Mucosa of descending colon (tissue), 3 donors: ENCODE data around the gene HIPK2. TPM values are rescaled to one million over a fixed set of nuclear protein-coding genes. Genes with fewer than 3 reads are reported as not detected.

ENCODE experiments used
- ATAC-seq: fragments of 200-7000 bp; cut with Tn5 transposase; one replicate; pipeline ENCODE4 v1.9.1; 2020; ENCODE audit warnings: mild to moderate bottlenecking, moderate library complexity
- DNase-seq, 3 donors: peaks; one replicate each; pipeline ENCODE4 v3.0.0-alpha.2; 2020
- H3K36me3 ChIP-seq: fragments of 200-600 bp; one replicate; pipeline ENCODE4 v1.8.0; 2021; ENCODE audit warnings: low read depth, mild to moderate bottlenecking
- H3K4me1 ChIP-seq: fragments of 200-600 bp; one replicate; pipeline ENCODE4 v1.8.0; 2021; ENCODE audit warnings: low read depth, mild to moderate bottlenecking
- H3K4me3 ChIP-seq: fragments of 200-600 bp; one replicate; pipeline ENCODE4 v1.8.0; 2021; ENCODE audit warnings: mild to moderate bottlenecking
- H3K9me3 ChIP-seq: fragments of 200-600 bp; one replicate; pipeline ENCODE4 v1.8.0; 2021; ENCODE audit warnings: mild to moderate bottlenecking
- CTCF ChIP-seq: fragments of 200-600 bp; IDR thresholded peaks from one replicate; pipeline ENCODE4 v1.8.0; 2022; ENCODE audit warnings: antibody characterized with exemption, mild to moderate bottlenecking
- intact Hi-C, 2 donors: fragments of 100-400 bp; cut with DNase I in 1 of 2; cut with micrococcal nuclease in 1 of 2; formaldehyde crosslinking; loops; one replicate each; pipeline versions ENCODE4 v1.11.0 to v1.11.1; 2022; cut with DNase I, micrococcal nuclease
- total RNA-seq, 3 donors: library from RNA; stranded (reverse); fragmentation: NEBNext Ultra II Directional in 2 of 3; extraction: Animal tissue kit (Norgen Biotek cat#: 25700) in 2 of 3; gene quantifications; one replicate each; pipeline versions ENCODE4 v1.2.1 to v1.2.4, GENCODE V29; 2021 to 2023
- donor health status: DM: no; HTN: no; CAD: no; lungs with moderate emphysema.
- donor health status: DM: no; HTN: no; CAD: no.
- donor health status: DM: no; HTN: yes; CAD: no.

Gene HIPK2
- total RNA-seq, 3 donors from 2014 or later = 29.9 to 63.6 (median 39.9) TPM

DNA sequence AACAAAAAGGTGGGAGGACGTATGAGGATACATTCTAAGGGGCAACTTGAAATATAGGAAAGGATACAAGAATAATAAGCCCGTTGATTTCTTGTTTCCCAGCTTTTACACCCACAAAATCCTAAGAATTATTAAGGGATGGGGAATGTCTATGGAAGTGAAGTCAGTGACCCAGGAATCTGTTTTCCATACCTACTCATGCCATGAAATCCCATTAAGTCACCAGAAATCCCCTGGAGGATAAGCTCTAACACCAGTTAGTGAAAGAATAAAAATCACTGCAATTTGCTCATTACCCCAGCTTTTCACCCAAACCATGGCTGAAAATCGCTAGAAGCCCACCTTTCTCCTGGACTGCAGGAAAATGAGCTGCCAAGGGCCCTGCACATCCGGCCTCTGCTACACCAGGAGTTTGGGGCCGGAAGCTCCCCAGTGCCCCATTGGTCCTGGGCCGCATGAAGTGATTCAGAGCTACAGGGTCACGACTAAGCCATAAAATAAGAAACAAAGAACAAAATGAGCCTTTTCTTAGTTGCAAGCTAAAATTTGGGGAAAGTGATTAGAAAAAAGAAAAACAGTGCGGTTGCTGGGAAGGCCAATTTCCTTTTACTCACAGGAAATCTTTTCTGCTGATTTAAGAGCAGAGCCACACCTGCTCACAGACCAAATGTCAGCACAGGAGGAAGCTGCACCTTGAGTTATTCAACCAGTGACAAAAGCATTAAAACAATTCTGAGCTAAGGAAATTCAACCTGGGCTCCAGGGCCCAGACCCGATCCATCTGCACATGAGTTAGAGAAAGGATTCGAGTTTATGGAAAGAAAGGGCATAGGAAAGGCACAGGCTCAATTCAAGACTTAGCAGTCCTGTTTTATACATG is 40.3 kb downstream of the HIPK2 start:
- Histone ChIP-seq H3K4me1 (peaks cover 42% of the 10 kb centered on the region), H3K36me3 (no peaks in the 10 kb centered on the region), H3K4me3 (no peak overlapping the region), H3K9me3 (no peaks in the 10 kb centered on the region)
- peak; percentile 77 for ATAC-seq
- TF ChIP-seq CTCF = no peak
- DNase-seq = peak in 1 of 3 donors; percentile 67
- intact Hi-C loops = no loop called here

- TF ChIP-seq CTCF = no peak
- no peak for ATAC-seq
- intact Hi-C loops = no loop called here
- H3K4me3 ChIP-seq = no peak overlapping the region
- H3K4me1 ChIP-seq = peaks cover 41% of the 10 kb centered on the region
- H3K9me3 ChIP-seq = no peaks in the 10 kb centered on the region
- no peaks in the 10 kb centered on the region for H3K36me3 ChIP-seq
- DNase-seq = no peak
Measured at GRCh38 chr7:139735912-139736595, 41.7 kb downstream of the HIPK2 start.

- Histone ChIP-seq H3K4me3 (no peak overlapping the region), H3K36me3 (no peaks in the 10 kb centered on the region), H3K4me1 (peaks cover 36% of the 10 kb centered on the region), H3K9me3 (no peaks in the 10 kb centered on the region)
- no peak for TF ChIP-seq CTCF
- intact Hi-C loops = no loop called here
- DNase-seq = no peak
- ATAC-seq = no peak
Measured at GRCh38 chr7:139735466-139735865, 42.3 kb downstream of the HIPK2 start.

GRCh38 chr7:139734395-139734794 is 43.4 kb downstream of the HIPK2 start:
- Histone ChIP-seq H3K36me3 (no peaks in the 10 kb centered on the region), H3K9me3 (no peaks in the 10 kb centered on the region), H3K4me3 (no peak overlapping the region), H3K4me1 (peaks cover 31% of the 10 kb centered on the region)
- no peak for ATAC-seq
- no peak for TF ChIP-seq CTCF
- intact Hi-C loops = no loop called here
- no peak for DNase-seq

- intact Hi-C loops = no loop called here
- no peak for DNase-seq
- no peak for ATAC-seq
- H3K9me3 ChIP-seq = no peaks in the 10 kb centered on the region
- no peak overlapping the region for H3K4me3 ChIP-seq
- no peak for TF ChIP-seq CTCF
- H3K36me3 ChIP-seq = no peaks in the 10 kb centered on the region
- H3K4me1 ChIP-seq = peaks cover 27% of the 10 kb centered on the region
Measured at GRCh38 chr7:139733751-139734150, 44.0 kb downstream of the HIPK2 start.
